SJSA1 (cell line): ENCODE results near the gene ACBD3. TPM values are rescaled to one million over a fixed set of nuclear protein-coding genes. Genes with fewer than 3 reads are reported as not detected.
A peak's percentile ranks its signal among the peaks of the same experiment; 100 is the strongest.
"Not testable (repeated sequence)": the region's sequence is repeated elsewhere in the genome, so short reads cannot be mapped to it uniquely, and the experiment has no call there.

ENCODE experiments used
- DNase-seq, 2 experiments: peaks; one replicate each; pipeline ENCODE4 v3.0.0-alpha.2; 2015 to 2020; ENCODE audit warnings: low spot score in 2 of 2, low read depth in 1 of 2
- H3K27ac ChIP-seq: fragments of 250-450 bp; sonication (Bioruptor Pico); 2 replicates; pipeline ENCODE4 v1.5.1; 2020; ENCODE audit warnings: mild to moderate bottlenecking, moderate library complexity
- H3K27me3 ChIP-seq: fragments of 250-450 bp; sonication (Bioruptor Pico); replicated peaks from 2 replicates; pipeline ENCODE4 v1.5.1; 2020; ENCODE audit warnings: mild to moderate bottlenecking, moderate library complexity
- H3K36me3 ChIP-seq: fragments of 250-450 bp; sonication (Bioruptor Pico); 2 replicates; pipeline ENCODE4 v1.5.1; 2020; ENCODE audit warnings: mild to moderate bottlenecking
- H3K4me1 ChIP-seq: fragments of 250-450 bp; sonication (Bioruptor Pico); replicated peaks from 2 replicates; pipeline ENCODE4 v1.6.1; 2021; ENCODE audit warnings: mild to moderate bottlenecking
- H3K4me3 ChIP-seq: fragments of 250-450 bp; sonication (Bioruptor Pico); 2 replicates; pipeline ENCODE4 v1.5.1; 2020; ENCODE audit warnings: mild to moderate bottlenecking
- H3K9me3 ChIP-seq: fragments of 250-450 bp; sonication (Bioruptor Pico); replicated peaks from 2 replicates; pipeline ENCODE4 v1.5.1; 2020; ENCODE audit warnings: mild to moderate bottlenecking
- total RNA-seq: library from RNA; depleted of rRNA; stranded (reverse); fragments of >200 nt; shearing (Covaris generic); gene quantifications from 2 replicates; pipeline ENCODE4 v1.2.3, GENCODE V29; 2014

The ACBD3 gene
- total RNA-seq, 1 experiment from 2014 or later, result 62.6 TPM

DNA sequence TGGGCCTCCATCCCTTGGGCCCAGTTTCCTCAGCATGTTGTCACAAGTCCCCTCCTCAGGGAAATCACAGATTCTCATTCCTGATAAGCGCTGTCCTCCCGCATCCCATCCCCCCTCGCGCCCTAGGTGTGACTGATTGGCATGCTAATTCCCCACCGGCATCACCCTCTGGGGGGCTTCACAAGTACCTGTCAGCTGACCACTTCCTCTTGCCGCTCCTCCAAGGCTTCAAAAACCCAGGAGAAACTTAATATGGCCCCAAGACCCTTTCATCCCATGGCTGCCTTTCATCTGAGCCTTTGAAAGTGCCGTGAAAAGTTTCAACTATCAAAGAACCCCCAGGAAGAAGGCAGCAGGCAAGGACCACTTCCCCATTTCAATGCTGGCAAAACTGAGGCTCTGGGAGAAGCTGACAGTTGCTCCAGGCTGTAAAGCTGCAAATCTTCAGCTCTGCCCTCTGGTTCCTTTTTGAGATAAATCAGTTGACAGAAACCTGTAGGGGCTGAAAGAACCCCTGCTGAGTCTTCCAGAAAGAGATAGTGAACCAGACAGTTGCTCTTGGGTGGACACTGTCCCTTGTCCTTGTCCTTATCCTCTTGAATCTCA is 24.1 kb upstream of the ACBD3 start:
- Histone ChIP-seq H3K27me3 (no peaks in the 10 kb centered on the region; the same call in 1 of the 2 replicates), H3K27ac (no peak overlapping the region), H3K36me3 (no peaks in the 10 kb centered on the region), H3K9me3 (no peaks in the 10 kb centered on the region), H3K4me1 (no peaks in the 10 kb centered on the region), H3K4me3 (no peak overlapping the region)
- no peak for DNase-seq

DNA sequence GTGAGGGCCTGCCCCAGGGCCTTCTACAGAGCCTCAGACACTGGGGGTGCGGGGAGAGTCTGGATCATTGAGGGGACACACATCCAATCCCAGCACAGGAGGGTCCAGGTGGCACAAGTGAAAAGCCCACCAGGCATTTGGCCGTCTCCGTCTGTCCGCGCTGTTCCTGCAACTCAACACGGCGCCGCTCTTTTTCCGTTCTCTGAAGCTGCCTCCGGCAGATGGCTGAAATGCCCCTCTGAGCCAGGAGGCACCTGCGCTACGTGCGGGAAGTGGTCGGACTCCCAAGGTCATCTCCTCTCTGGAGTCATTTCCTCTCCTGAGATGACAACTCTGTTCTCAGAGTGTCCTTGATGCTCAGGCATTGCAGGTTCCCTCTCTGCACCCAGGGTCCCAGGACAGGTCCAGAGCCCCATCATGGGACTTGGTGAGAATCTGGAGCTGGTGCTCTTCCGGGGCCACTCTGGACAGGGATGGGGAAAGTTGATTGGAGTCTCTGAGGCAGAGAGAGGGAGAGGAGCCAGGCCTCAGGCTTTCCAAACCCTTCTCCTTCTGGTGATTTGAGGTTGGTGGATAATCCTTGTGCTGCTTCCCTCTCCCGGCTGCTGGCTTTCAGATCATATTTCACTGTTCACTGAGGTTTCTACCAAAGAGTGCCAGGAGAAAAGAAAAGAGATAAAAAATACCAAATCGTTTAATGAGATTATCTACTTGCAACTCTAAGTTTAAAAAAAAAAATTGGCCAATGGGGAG is 22.9 kb upstream of the ACBD3 start:
- Histone ChIP-seq H3K9me3 (no peaks in the 10 kb centered on the region), H3K4me3 (no peak overlapping the region), H3K4me1 (no peaks in the 10 kb centered on the region), H3K27me3 (no peaks in the 10 kb centered on the region), H3K27ac (no peak overlapping the region), H3K36me3 (no peaks in the 10 kb centered on the region)
- no peak for DNase-seq

DNA sequence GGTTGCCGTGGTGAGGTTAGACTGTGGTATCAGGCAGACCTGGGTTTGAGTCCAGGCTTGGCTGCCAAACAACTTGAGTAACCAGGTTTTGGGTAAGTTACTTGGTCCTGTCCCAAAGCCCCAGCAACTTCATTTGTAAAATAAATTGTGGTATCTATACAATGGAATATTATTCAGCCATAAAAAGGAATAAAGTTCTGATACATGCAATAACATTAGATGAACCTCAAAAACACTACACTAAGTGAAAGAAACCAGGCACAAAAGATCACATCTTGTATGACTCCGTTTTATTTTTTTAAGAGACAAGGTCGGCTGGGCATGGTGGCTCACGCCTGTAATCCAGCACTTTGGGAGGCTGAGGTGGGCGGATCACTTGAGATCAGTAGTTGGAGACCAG is 20.5 kb upstream of the ACBD3 start:
- DNase-seq, result no peak
- Histone ChIP-seq H3K36me3 (no peaks in the 10 kb centered on the region), H3K4me1 (no peaks in the 10 kb centered on the region), H3K27me3 (no peaks in the 10 kb centered on the region), H3K4me3 (no peak overlapping the region), H3K9me3 (no peaks in the 10 kb centered on the region), H3K27ac (no peak overlapping the region)

DNA sequence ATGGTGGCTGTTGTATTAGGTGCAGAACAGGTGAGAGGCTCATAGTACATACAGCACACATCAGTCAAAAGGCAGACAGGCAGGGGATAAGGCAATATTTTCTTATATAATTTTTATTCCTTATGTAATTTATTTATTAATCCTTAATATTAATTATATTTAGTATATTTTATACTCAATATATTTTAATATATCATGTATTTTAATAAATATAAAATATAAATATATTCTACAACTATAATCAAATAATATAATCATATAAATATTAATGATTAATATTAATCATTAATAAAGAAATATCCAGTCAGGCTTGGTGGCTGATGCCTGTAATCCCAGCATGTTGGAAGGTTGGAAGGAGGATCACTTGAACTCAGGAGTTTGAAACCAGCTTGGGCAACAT is 17.7 kb upstream of the ACBD3 start:
- Histone ChIP-seq H3K36me3 (no peaks in the 10 kb centered on the region), H3K4me1 (no peaks in the 10 kb centered on the region), H3K27me3 (0 out of 2 replicates have a peak, but pooled peaks cover 5% of the 10 kb centered on the region), H3K4me3 (no peak overlapping the region), H3K27ac (no peak overlapping the region), H3K9me3 (no peaks in the 10 kb centered on the region)
- no peak for DNase-seq

DNA sequence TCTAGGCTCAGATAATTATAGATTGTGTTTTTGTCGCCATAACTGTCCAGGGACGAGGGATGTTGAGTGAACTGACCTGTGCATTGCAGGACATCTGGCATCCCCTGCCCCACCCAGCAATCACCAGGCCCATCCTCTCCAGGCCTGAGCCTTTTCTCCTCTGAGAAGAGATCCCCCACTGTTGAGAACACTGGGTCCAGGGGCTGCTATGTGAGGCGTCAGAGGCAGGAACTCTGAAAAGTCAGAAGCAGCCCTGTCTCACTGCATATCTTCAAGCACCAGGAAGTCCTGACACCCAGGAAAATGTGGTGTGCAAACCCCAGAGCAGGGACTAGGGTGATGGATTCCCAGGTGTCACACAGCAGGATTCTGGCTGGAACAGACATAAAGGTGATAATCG is 17.1 kb upstream of the ACBD3 start:
- no peaks in the 10 kb centered on the region for H3K4me1 ChIP-seq
- DNase-seq, result no peak
- H3K36me3 ChIP-seq, result no peaks in the 10 kb centered on the region
- H3K9me3 ChIP-seq, result no peaks in the 10 kb centered on the region
- H3K27ac ChIP-seq, result no peak overlapping the region
- no peak overlapping the region for H3K4me3 ChIP-seq
- H3K27me3 ChIP-seq, result 0 out of 2 replicates have a peak, but pooled peaks cover 5% of the 10 kb centered on the region

DNA sequence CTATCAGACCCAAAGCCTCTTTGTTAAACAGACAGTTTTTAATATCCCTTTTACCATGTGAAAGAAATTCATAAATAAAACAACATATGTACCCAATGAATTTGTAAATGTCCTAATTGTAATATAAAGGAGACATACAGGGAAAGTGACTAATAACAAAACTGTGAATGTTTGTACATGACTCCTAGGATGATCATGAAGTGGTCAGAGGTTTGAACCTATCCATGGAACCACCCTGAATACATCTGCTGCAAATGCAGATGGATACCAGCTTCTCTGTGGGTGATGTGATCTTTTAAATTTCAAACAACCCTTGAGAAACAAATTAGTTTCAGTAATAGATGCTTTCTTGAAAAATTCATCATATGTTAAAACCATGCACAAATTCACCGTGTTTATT is 16.7 kb upstream of the ACBD3 start:
- H3K4me3 ChIP-seq, result no peak overlapping the region
- no peaks in the 10 kb centered on the region for H3K4me1 ChIP-seq
- H3K9me3 ChIP-seq, result no peaks in the 10 kb centered on the region
- H3K27me3 ChIP-seq, result 0 out of 2 replicates have a peak, but pooled peaks cover 5% of the 10 kb centered on the region
- no peaks in the 10 kb centered on the region for H3K36me3 ChIP-seq
- DNase-seq, result no peak
- H3K27ac ChIP-seq, result no peak overlapping the region

DNA sequence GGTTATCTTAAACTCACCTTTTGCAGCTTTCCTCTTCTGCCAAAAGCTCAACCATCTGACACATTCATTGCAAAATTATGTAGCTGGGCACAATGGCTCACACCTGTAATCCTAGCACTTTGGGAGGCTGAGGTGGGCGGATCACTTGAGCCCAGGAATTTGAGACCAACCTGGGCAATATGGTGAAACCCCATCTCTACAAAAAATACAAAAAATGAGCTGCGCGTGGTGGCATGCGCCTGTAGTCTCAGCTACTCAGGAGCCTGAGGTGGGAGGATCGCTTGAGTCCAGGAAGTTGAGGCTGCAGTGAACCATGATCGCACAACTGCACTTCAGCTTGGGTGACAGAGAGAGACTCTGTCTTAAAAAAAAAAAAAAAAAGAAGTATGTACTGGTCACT is 16.1 kb upstream of the ACBD3 start:
- H3K27ac ChIP-seq, H3K4me1 ChIP-seq, H3K27me3 ChIP-seq, H3K4me3 ChIP-seq, H3K9me3 ChIP-seq, DNase-seq, H3K36me3 ChIP-seq: not testable (repeated sequence)

DNA sequence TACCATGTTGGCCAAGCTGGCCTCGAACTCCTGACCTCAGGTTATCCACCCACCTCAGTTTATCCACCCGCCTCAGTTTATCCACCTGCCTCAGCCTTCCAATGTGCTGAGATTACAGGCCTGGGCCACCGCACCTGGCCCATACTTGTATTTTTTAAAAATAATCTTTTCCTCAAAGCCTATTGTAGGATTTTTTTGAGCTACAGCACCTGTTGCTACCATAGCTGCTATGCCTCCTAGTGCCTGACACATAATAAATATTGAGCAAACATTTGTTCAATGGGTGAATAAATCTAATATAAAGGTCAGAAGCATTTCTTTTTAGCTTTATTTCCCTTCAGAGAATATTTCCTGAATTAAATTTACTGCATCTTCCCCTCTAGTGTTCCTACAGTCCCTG is 15.7 kb upstream of the ACBD3 start:
- H3K4me1 ChIP-seq, result no peaks in the 10 kb centered on the region
- H3K9me3 ChIP-seq, result no peaks in the 10 kb centered on the region
- no peak overlapping the region for H3K4me3 ChIP-seq
- 0 out of 2 replicates have a peak, but pooled peaks cover 5% of the 10 kb centered on the region for H3K27me3 ChIP-seq
- no peak for DNase-seq
- no peaks in the 10 kb centered on the region for H3K36me3 ChIP-seq
- H3K27ac ChIP-seq, result no peak overlapping the region

DNA sequence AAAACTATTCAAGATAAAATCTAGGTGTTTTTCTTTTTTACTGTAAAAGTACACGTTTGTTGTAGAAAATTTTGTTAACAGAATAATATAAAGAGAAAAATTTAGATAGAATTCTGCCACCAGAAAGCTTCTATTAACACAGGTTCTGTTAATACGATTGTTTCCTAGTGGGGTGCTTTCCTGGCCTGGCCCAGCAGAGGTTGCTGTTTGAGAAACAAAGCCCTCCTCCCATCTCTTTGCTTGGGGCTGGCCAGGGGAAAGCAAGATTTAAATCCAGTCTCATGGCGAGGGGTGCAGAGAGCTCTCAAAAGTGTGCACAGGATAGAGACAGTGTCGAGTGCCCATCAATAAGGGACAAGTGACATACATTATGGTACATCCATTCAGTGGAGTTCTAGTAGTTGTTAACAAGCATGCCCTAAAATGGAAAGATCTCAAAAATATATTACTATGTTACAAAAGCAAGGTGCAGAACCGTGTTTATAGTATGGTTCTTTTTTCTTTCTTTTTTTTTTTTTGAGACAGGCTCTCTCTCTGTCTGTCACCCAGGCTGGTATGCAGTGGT is 14.6 kb upstream of the ACBD3 start:
- H3K27ac ChIP-seq, result no peak overlapping the region
- DNase-seq, result no peak
- no peak overlapping the region for H3K4me3 ChIP-seq
- H3K36me3 ChIP-seq, result no peaks in the 10 kb centered on the region
- no peaks in the 10 kb centered on the region for H3K4me1 ChIP-seq
- H3K9me3 ChIP-seq, result no peaks in the 10 kb centered on the region
- H3K27me3 ChIP-seq, result 0 out of 2 replicates have a peak, but pooled peaks cover 5% of the 10 kb centered on the region

DNA sequence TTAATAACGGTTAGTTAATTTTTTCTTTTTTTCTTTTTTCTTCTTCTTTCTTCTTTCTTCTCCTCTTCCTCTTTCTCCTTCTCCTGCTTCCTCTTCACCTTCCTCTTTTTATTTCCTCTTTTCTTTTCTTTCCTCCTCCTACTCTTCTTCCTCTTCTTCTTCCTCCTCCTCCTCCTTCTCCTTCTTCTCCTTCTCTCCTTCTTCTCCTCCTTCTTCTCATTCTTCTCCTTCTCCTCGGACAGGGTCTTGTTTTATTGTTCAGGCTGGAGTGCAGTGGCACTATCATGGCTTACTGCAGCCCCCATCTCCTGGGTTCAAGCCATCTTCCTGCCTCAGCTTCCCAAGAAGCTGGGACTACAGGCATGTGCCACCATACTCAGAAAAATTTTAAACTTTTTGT is 13.4 kb upstream of the ACBD3 start:
- DNase-seq, result no peak
- Histone ChIP-seq H3K27ac (no peak overlapping the region), H3K4me1 (no peaks in the 10 kb centered on the region), H3K36me3 (no peaks in the 10 kb centered on the region), H3K4me3 (no peak overlapping the region), H3K9me3 (no peaks in the 10 kb centered on the region), H3K27me3 (0 out of 2 replicates have a peak, but pooled peaks cover 5% of the 10 kb centered on the region)

DNA sequence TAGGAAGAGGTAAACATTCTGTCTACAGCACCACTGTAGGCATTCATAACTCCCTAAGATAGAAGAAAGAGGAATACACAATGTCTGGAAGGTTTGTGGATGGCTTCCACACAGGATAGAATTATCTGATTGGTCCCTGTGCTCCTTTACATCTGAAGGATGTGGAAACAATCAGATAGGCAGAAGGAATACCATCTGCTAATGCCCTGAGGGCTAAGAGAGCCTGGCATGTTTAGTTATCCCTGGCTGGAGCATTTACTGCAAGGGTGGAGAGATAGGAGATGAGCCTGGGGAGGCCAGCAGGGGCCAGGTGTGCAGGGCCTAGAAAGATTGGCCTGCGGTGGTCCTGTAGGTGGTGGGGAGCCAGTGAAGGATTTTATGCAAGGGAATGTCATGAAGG is 8.6 kb upstream of the ACBD3 start:
- Histone ChIP-seq H3K4me3 (no peak overlapping the region), H3K36me3 (no peaks in the 10 kb centered on the region), H3K27ac (no peak overlapping the region), H3K4me1 (no peaks in the 10 kb centered on the region), H3K27me3 (no peaks in the 10 kb centered on the region), H3K9me3 (no peaks in the 10 kb centered on the region)
- DNase-seq, result no peak

DNA sequence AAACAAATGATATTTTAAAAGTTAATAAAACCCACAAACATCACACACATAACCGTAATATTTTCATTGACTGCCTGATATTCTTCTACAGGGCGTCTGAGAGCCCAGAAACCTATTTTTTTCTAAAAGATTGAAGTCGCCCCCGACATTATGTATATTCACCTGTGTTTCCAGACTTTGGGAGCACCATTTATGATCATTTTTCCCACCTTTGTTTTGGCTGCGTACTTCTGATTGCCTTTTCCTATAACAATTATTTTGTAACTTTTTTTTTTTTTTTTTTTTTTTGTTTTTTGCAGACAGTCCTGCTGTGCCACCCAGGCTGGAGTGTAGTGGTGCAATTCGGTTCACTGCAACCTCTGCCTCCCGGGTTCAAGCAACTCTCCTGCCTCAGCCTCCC is 839 bp upstream of the ACBD3 start:
- H3K4me1 ChIP-seq, result peaks cover 13% of the 10 kb centered on the region
- DNase-seq, result no peak
- no peak overlapping the region for H3K27ac ChIP-seq
- peak overlapping the region; percentile 99 for H3K4me3 ChIP-seq
- peaks cover 22% of the 10 kb centered on the region for H3K36me3 ChIP-seq
- H3K9me3 ChIP-seq, result no peaks in the 10 kb centered on the region
- H3K27me3 ChIP-seq, result no peaks in the 10 kb centered on the region

DNA sequence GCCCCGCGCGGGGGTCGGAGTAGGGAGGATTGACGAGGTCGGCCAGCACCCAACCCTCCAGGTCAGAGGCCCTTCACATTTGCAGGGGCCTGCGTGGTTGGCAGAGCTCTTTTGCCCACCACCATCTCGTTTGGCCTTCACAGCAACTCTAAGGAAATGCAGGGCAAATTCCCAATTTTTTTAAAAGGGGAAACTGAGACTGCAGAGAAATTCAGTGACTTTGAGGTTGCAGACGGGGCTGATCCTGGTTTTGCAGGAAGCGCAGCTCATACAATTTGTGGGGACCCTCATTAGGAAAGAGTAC is 430 bp upstream of the ACBD3 start:
- Histone ChIP-seq H3K4me1 (peaks cover 16% of the 10 kb centered on the region), H3K9me3 (no peaks in the 10 kb centered on the region), H3K27me3 (no peaks in the 10 kb centered on the region), H3K36me3 (peaks cover 25% of the 10 kb centered on the region), H3K27ac (peak overlapping the region; percentile 74), H3K4me3 (peak overlapping the region; percentile 99)
- no peak for DNase-seq
